ENCODE data around the gene CTBP2.
"Not testable (repeated sequence)": the region's sequence is repeated elsewhere in the genome, so short reads cannot be mapped to it uniquely, and the experiment has no call there.

The CTBP2 gene

DNA sequence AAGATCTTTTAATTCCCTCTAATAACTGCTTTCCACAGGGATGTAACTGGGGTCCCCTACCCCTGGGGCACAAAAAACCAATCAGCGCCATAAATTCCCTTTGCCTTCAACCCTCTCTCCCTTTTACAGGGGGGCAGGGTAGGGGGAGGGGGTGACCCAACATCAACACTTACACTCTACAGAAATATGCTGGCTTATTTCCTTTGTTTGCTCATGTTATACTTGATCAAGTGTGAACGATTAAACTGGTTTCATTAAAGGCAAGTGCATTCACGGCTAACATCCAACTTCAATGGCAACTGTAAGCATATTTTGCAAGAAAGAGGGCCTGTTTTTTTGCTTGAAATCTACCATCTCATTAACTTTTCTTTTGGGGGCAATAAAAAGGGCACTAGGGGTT is 2.9 kb downstream of the CTBP2 start:
- DNase-seq, result no peak

DNA sequence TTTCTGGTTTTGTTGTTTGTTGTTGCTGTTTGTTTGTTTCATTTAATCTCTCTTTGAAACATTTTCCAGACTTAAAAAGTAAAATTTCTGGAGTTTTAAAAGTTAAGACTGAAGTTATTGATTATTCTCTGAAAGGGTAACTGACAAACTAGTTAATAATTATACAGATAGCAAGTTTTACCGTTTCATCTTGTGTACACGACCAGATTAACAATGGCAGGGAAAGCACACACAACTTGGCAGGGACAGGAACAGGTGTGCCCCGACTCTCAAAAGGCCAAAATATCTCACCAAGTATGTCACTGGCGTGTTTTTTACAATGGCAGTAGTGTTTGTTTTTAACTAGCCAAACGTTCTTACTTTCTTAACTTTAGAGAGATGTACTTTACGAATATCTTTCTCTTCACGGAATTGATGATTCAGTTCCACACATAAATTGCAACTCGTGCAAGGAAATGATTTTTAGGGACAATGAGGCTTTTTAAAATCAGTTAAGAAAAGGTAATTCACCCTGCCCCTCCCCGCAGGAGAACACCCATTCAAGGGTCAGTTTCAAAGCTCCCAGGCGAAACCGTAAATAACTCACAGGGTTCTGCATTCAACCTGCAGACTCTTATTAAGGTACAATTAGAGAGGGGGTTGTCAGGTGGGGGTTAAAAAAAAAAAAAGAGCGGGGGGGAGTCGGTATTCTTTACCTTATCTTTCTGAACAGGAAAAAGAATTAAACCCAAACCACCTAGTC is 3.5 kb downstream of the CTBP2 start:
- no peak for DNase-seq

- DNase-seq, result no peak
Observed at GRCh38 chr10:125156196-125156595, 4.2 kb downstream of the CTBP2 start.

- no peak for DNase-seq
Observed at GRCh38 chr10:125155101-125155500, 5.3 kb downstream of the CTBP2 start.

DNA sequence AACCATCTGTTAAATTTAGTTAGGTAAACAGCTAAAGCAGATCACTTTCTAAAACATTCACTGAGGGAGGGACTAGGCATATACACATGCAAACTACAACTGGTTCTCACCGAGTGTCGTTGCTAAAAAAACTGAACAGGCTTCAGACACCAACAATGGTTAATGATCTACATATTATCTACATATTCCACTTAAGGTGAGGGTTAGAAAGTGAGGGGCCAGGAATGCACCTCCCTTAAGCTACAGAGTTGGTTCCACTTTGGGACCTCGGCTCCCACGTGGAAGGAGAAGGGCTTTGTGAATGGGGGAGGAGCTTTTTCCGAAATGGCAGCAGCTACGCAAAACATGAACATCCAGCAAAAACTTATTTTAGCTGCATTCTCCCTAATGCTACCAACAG is 5.8 kb downstream of the CTBP2 start:
- no peak for DNase-seq

- no peak for DNase-seq
Observed at GRCh38 chr10:125153703-125154490, 6.5 kb downstream of the CTBP2 start.

DNA sequence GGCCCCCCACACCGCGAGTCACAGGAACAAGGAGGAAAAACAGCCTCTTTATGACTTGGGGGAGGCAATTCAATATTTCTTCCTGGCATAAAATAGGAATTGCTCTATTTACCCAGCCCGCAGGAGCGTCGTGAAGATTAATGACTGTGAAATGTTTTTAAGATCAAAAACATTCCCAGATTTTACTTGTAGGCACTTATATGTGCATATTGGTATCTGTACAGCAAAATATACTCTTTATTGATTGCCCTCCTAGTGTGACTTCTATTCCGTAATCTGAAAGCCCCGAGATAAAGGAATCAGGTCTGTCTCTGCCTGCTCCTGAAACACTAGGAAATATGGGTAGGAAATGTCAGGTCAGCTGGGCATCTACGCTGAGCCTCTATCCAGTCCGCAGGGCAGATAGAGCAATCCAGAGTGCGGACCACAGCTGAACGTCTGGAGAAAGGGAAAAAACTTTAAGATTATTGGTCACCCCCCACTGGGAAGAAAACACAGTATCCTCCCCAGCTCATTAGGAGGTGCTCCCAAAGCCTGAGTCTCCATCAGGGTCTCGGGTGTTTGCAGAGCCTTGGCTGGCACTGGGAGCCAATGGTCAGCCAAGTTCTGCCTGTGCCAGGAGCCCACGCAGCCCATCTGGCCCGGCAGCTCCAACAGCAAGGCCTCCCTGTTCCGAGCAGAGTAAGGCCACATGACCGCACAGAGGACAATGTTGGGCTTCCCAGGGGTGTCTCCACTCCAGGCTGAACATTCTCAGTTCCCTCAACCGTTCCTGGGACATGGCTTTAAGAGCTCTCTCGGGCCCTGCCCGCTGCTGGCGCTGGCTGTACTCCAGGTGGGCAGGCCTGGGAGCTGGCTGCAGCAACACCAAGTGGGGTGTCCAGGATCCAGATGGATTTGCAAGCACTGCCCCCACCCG is 7.7 kb downstream of the CTBP2 start:
- no peak for DNase-seq

DNA sequence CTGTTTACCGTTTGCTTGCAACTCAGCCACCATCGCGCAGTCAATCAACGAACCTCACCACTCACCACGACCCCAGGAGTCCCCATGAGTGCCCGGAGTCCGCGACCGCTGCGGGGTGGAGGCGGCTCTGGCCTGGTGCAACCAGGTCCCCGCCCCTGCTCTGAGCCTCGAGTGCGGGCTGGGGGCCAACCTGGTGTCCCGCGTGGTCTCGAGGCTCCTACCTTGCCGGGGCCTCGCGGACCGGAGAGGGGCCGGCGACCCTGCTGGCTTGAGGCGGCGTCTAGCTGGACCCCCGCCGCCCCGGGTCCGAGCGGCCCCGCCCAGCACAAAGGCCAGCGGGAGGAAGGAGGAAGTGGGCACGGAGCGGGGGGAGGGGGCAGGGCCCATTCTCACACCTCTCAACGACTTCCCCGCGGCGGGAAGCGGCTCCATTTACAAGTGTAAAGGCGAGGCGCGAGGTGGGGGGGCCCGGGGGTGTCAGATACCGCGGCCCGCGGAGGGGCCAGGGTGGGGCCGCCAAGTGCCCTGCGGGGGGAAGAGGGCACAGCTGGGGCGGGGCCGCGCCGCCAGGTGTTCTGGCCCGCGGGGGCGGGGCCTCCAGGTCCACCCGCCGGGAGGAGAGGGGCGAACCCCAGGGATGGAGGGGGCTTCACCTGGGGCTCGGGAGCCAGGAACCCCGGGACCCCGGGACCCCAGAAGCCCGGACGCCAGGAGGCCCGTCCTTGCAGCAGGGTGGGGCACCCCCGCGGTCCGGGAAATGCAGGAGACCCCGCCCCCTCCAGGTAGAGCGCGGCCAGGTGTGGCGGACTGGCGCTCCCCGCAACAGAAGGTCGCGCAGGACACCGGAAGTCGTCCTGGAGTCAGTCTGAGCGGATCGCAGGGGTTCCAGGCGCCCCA is 8.6 kb downstream of the CTBP2 start:
- DNase-seq, result no peak

DNA sequence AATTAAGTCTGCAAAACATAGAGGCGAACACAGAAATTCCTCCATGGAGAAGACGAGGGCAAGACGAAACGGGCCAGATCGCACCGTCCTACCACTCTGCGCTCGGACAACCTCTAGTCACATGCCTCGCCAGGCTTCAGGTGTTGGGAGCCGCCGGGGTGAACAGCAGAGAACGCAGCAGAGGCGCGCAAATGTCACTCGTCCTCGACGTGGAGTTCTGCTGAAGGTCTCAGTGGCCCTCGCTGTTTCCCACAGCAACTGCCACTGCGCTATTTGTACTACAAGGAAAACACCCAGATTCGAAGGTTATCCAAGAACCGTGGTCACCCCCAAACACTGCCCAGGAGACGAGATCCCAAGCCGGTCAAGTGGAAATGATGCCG is 9.2 kb downstream of the CTBP2 start:
- no peak for DNase-seq

GRCh38 chr10:125150376-125151083 is 9.8 kb downstream of the CTBP2 start:
- not testable (repeated sequence) for DNase-seq

- no peak for DNase-seq
Observed at GRCh38 chr10:125149680-125150047, 10.7 kb downstream of the CTBP2 start.

DNA sequence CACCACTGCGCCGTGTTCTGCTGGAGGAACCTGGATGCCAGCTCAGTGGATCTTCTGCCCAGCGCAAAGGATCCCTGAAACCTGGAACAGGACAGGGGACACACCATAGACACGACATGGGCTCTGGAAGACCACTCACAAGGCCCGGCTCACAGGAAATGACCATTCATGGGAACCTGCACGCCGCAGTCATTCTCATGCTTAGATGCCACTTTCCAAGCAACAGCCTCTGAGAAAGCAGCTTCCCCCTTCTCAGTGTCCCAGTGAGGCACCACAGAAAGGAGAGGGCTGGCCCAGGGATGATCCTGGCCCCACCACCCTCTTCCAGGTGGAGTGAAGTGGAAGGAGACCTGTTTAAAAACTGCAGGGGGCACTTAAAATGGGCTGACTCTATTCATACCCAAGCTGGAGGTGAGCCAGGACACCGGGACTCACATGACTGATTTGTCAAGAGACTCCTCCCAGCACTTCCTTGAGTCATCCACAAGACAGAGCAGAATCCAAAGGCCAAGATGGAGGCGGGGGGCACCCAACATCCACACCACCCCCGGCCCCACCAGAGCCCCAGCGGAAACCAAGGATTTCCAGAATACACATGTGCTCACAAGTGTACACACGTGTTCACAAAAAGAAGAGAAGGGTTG is 11.2 kb downstream of the CTBP2 start:
- DNase-seq, result no peak

DNA sequence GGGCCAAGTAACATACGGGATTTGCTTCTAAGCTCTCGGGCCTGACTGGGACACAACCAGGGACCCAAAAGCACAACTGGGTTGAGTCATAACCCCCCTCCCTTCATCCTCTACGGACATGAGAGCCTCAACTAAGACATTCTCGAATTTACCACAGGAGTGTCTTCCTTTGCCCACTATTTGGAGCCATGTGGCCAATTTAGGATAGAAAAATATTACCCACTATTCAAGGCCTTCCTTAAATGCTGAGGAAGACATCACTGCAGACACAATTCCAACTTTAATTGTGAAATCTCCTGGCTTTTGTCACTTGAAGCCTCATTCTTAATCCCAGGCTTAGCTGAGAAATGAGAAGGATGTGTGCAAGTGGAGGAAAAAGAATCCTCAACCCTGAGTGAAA is 11.8 kb downstream of the CTBP2 start:
- DNase-seq, result no peak

GRCh38 chr10:125147971-125148439 is 12.4 kb downstream of the CTBP2 start:
- DNase-seq, result no peak

DNA sequence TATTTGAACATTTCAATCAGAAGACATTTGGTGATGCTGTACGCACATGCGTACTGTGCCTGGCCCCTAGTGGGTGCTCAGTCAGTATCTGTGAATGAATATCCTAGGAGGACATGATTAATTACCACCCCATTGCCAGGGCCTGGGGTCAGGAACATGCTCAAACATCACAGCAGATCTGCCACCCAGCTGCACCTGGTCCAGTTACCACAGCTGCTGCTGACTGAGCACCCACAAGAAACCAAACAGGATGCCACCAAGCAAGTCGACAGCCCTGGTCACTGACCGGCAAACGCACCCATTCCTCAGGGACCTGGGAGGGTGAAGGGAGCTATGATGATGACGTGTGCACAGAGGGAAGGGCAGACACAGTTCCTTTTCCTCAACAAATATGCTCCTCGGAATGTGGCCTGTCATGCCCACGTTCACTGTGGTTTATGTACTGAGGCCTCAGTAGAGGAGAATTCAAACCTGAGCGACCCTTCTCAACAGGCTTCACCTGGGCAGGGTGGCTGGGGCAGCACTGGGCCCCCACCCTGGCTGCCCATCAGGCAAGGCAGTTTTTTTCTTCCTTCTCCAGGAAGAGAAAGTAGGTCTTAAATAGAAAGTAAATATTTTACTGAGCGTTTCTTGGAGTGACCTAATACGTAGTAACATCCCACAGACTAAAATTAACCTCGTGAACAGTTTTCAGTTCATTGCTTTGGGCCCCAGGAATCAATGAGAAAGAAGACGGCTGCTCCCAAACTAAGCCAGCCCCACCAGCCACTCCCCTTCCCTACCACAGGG is 13.4 kb downstream of the CTBP2 start:
- no peak for DNase-seq

GRCh38 chr10:125145636-125146035 is 14.7 kb downstream of the CTBP2 start:
- DNase-seq, result no peak

DNA sequence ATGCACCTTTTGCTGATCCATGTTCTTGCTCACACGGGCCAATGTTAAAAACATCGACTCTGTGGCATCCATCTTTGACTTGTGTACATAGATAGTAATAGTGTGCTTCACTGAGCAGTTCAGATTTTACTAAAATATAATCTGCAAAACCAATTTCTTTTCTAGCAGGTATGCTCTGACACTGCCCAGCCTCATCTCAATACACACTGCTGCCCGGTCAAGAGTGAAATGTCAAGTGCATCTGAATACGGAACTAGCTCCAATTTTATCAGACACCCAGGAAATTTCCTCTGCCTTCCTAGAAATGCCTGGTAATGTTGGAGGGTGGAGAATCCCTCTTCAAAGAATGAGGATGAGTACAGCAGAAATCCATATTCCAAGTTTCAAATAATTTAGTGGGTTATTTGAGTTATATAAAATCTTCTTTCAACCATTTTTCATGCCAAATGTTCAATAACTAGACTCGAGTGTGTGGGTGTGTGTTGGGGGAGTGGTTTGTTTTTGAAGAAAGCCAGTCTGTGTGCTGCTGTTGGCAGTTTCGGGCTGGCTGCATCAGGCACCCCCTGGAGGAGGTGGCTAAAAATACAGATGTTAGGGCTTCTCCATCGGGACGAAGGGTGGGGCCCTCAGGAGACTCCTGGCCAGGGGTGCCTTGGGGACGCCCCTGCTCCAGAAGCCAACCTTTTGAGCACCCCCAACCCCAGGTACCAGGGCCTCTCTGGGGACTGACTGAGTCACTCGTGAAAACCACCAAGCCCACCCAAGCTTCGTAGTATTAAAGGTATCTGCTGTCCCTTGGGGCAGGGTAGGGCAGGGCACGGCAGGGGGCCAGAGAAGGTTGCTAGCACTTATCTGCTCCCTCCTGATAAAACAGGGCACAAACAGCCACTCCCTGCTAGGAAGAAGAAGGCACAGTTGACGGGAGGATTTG is 15.4 kb downstream of the CTBP2 start:
- DNase-seq, result no peak

GRCh38 chr10:125144206-125144605 is 16.2 kb downstream of the CTBP2 start:
- no peak for DNase-seq

GRCh38 chr10:125142946-125143345 is 17.4 kb downstream of the CTBP2 start:
- DNase-seq, result no peak

Data from DMS 273 treated with DMSO at 0.1 percent for 48 hours (cell line).